Activated T-cell treated with anti-CD3 and anti-CD28 coated beads, Interleukin-2, amount 50 U/mL, for 1 hour (primary cell): Measurements from ENCODE around the gene SYNE2.
"Not testable (repeated sequence)": the region's sequence is repeated elsewhere in the genome, so short reads cannot be mapped to it uniquely, and the experiment has no call there.

Experiments used
- DNase-seq: peaks from one replicate; pipeline ENCODE4 v3.0.0-alpha.2; 2020

The SYNE2 gene

GRCh38 chr14:63870753-63871037 lies 17.9 kb downstream of the SYNE2 start:
- not testable (repeated sequence) for DNase-seq

GRCh38 chr14:63874223-63874622 lies 21.4 kb downstream of the SYNE2 start:
- no peak for DNase-seq

- no peak for DNase-seq
Observed at GRCh38 chr14:63875311-63875710, 22.5 kb downstream of the SYNE2 start.

GRCh38 chr14:63877550-63877939 lies 24.7 kb downstream of the SYNE2 start:
- DNase-seq: no peak

GRCh38 chr14:63878052-63878451 lies 25.2 kb downstream of the SYNE2 start:
- DNase-seq: no peak

- no peak for DNase-seq
Observed at GRCh38 chr14:63878792-63879191, 26.0 kb downstream of the SYNE2 start.

GRCh38 chr14:63881926-63882325 lies 29.1 kb downstream of the SYNE2 start:
- DNase-seq: no peak

- no peak for DNase-seq
Observed at GRCh38 chr14:63887899-63888298, 35.1 kb downstream of the SYNE2 start.

GRCh38 chr14:63890553-63890952 lies 37.7 kb downstream of the SYNE2 start:
- DNase-seq: no peak

GRCh38 chr14:63891148-63891975 lies 38.6 kb downstream of the SYNE2 start:
- no peak for DNase-seq

GRCh38 chr14:63892265-63892664 lies 39.5 kb downstream of the SYNE2 start:
- no peak for DNase-seq

- no peak for DNase-seq
Observed at GRCh38 chr14:63893701-63894458, 41.1 kb downstream of the SYNE2 start.

GRCh38 chr14:63895510-63895909 lies 42.7 kb downstream of the SYNE2 start:
- DNase-seq: no peak

GRCh38 chr14:63896278-63896720 lies 43.5 kb downstream of the SYNE2 start:
- no peak for DNase-seq

- DNase-seq: no peak
Observed at GRCh38 chr14:63897721-63898163, 44.9 kb downstream of the SYNE2 start.

- DNase-seq: no peak
Observed at GRCh38 chr14:63899953-63900352, 47.1 kb downstream of the SYNE2 start.

GRCh38 chr14:63901434-63902085 lies 48.8 kb downstream of the SYNE2 start:
- DNase-seq: no peak

- no peak for DNase-seq
Observed at GRCh38 chr14:63902375-63902976, 49.7 kb downstream of the SYNE2 start.

- no peak for DNase-seq
Observed at GRCh38 chr14:63904724-63905123, 51.9 kb downstream of the SYNE2 start.

- DNase-seq: no peak
Observed at GRCh38 chr14:63905370-63905769, 52.6 kb downstream of the SYNE2 start.

- DNase-seq: no peak
Observed at GRCh38 chr14:63908667-63909264, 56.0 kb downstream of the SYNE2 start.

GRCh38 chr14:63909984-63910383 lies 57.2 kb downstream of the SYNE2 start:
- no peak for DNase-seq
